Endothelial cell of umbilical vein (primary cell): Measurements from ENCODE around the gene AUH. TPM values are rescaled to one million over a fixed set of nuclear protein-coding genes. Genes with fewer than 3 reads are reported as not detected.

Experiments
- BruUV-seq: library from RNA; stranded (reverse); fragments of 400-500 nt; replicated peaks from 2 replicates; lab custom pipeline; 2021; lab: Mats Ljungman, UMichigan
- CTCF ChIA-PET: fragments of 300-600, 350-600 bp; sonication (Branson Sonifier 250); formaldehyde crosslinking; loops from one replicate; lab custom pipeline; 2021; ENCODE audit warnings: antibody characterized with exemption, inconsistent platforms; lab: Charles Lee
- POLR2A ChIA-PET: fragments of 300-600, 350-600 bp; sonication (Branson Sonifier 250); formaldehyde crosslinking; loops from one replicate; lab custom pipeline; 2021; ENCODE audit warnings: antibody characterized with exemption, inconsistent platforms; lab: Charles Lee
- DNase-seq: peaks from one replicate; pipeline ENCODE4 v3.0.0-alpha.2; 2011; ENCODE audit warnings: low read depth, low spot score
- FAIRE-seq: peaks from 2 replicates; lab custom pipeline; 2011; peaks lifted over from hg19 to GRCh38; lab: Jason Lieb, UNC
- H2AFZ ChIP-seq: 2 replicates; pipeline ENCODE4 v1.6.0; 2012; ENCODE audit warnings: low read depth, low read length, control low read depth, inconsistent platforms
- H3K27ac ChIP-seq: 2 replicates; pipeline ENCODE4 v1.5.1; 2011; ENCODE audit warnings: low read depth, mild to moderate bottlenecking, control low read depth, low read length, moderate library complexity; ENCODE audit not compliant: insufficient read depth
- H3K27me3 ChIP-seq, 2 experiments: 2 replicates each; pipeline versions ENCODE4 v1.6.0 to v1.6.1; 2011; ENCODE audit warnings: low read length in 2 of 2, mixed read lengths in 1 of 2; ENCODE audit not compliant: control insufficient read depth in 2 of 2, insufficient read depth in 2 of 2
- H3K36me3 ChIP-seq, 2 experiments: 2 replicates in 1 of 2; 3 replicates in 1 of 2; pipeline ENCODE4 v1.5.1; 2011; ENCODE audit warnings: low read length in 2 of 2, mild to moderate bottlenecking in 1 of 2, moderate library complexity in 1 of 2; ENCODE audit not compliant: control insufficient read depth in 2 of 2, insufficient read depth in 2 of 2; ENCODE audit errors: extremely low read depth in 1 of 2
- H3K4me1 ChIP-seq: 3 replicates; pipeline ENCODE4 v1.5.1; 2011; ENCODE audit warnings: mild to moderate bottlenecking, low read length; ENCODE audit not compliant: control insufficient read depth, insufficient read depth; ENCODE audit errors: extremely low read depth
- H3K4me2 ChIP-seq: 2 replicates; pipeline ENCODE4 v1.6.1; 2011; ENCODE audit warnings: low read length, control low read depth, mixed read lengths; ENCODE audit not compliant: insufficient read depth
- H3K4me3 ChIP-seq, 3 experiments: fragments of 200-600 bp in 1 of 3; sonication (generic), shearing (Covaris generic) in 1 of 3; replicated peaks in 1 of 3; 2 replicates each; pipeline ENCODE4 v1.5.1; 2011 to 2016; ENCODE audit warnings: control low read depth in 3 of 3, low read length in 3 of 3, mild to moderate bottlenecking in 2 of 3, inconsistent platforms in 1 of 3, low read depth in 1 of 3, moderate library complexity in 1 of 3; ENCODE audit not compliant: insufficient read depth in 1 of 3
- H3K79me2 ChIP-seq: 2 replicates; pipeline ENCODE4 v1.6.0; 2012; ENCODE audit warnings: low read length, inconsistent platforms; ENCODE audit not compliant: control insufficient read depth, insufficient read depth
- H3K9ac ChIP-seq: replicated peaks from 2 replicates; pipeline ENCODE3; 2011; ENCODE audit warnings: low read length, control low read depth; ENCODE audit not compliant: insufficient read depth; ENCODE audit errors: extremely low read depth
- H3K9me1 ChIP-seq: replicated peaks from 3 replicates; pipeline ENCODE4 v1.6.0; 2011; ENCODE audit warnings: mild to moderate bottlenecking, low read length; ENCODE audit not compliant: control insufficient read depth, insufficient read depth; ENCODE audit errors: extremely low read depth
- H3K9me3 ChIP-seq: replicated peaks from 2 replicates; pipeline ENCODE4 v1.5.1; 2012; ENCODE audit warnings: low read length, inconsistent platforms; ENCODE audit not compliant: control insufficient read depth, insufficient read depth
- H4K20me1 ChIP-seq: replicated peaks from 2 replicates; pipeline ENCODE3; 2011; ENCODE audit warnings: mild to moderate bottlenecking, low read length; ENCODE audit not compliant: control insufficient read depth, insufficient read depth; ENCODE audit errors: extremely low read depth
- EZH2 ChIP-seq: IDR thresholded peaks from 2 replicates; pipeline ENCODE4 v1.6.1; 2012; ENCODE audit warnings: borderline replicate concordance, low read depth, mild to moderate bottlenecking, moderate library complexity, low read length, inconsistent platforms; ENCODE audit not compliant: severe bottlenecking
- FOS ChIP-seq: IDR thresholded peaks from 2 replicates; pipeline ENCODE4 v1.6.1; 2011; ENCODE audit warnings: mild to moderate bottlenecking, low read length, moderate library complexity, borderline replicate concordance; ENCODE audit not compliant: insufficient read depth
- GATA2 ChIP-seq: IDR thresholded peaks from 2 replicates; pipeline ENCODE4 v1.7.0; 2011; ENCODE audit warnings: low read depth, mild to moderate bottlenecking, moderate library complexity, mixed read lengths, low read length; ENCODE audit not compliant: insufficient read length, insufficient read depth
- JUN ChIP-seq: IDR thresholded peaks from 2 replicates; pipeline ENCODE4 v1.6.1; 2011; ENCODE audit warnings: borderline replicate concordance, low read depth; ENCODE audit not compliant: insufficient read length, insufficient read depth
- MAX ChIP-seq: IDR thresholded peaks from 2 replicates; pipeline ENCODE4 v1.6.1; 2011; ENCODE audit not compliant: insufficient read depth, insufficient read length
- MYC ChIP-seq: IDR thresholded peaks from one replicate; pipeline ENCODE4 v1.6.1; 2011; ENCODE audit warnings: mild to moderate bottlenecking, low read depth, low read length
- POLR2A ChIP-seq: IDR thresholded peaks from 2 replicates; pipeline ENCODE4 v1.6.1; 2012; ENCODE audit warnings: low read depth, mild to moderate bottlenecking, control low read depth, low read length
- dilution Hi-C: fragments of 300-500 bp; cut with MboI; formaldehyde crosslinking; loops from one replicate; pipeline ENCODE4 v1.15.0; 2019; ENCODE audit warnings: low sequenced_read_pairs; ENCODE audit not compliant: extremely low pct_ligation_motif_present
- intact Hi-C: fragments of 100-400 bp; cut with micrococcal nuclease; formaldehyde crosslinking; loops from one replicate; pipeline ENCODE4 v1.10.0; 2022
- polyA plus RNA-seq, 4 experiments: library from polyadenylated mRNA; depleted of rRNA in 3 of 4; stranded (reverse) in 3 of 4; unstranded in 1 of 4; fragments of >200 nt; gene quantifications; 2 replicates each; pipeline versions ENCODE4 v1.2.1 to v1.2.3, GENCODE V29; 2011 to 2012; ENCODE audit warnings: missing spikeins in 1 of 4
- total RNA-seq: library from RNA; stranded (reverse); gene quantifications from 2 replicates; pipeline ENCODE4 v1.2.3, GENCODE V29; 2021

The AUH gene
- total and polyA plus RNA-seq, 2 donors (not counting 3 experiments of a cell fraction or from before 2014, with no cell fraction given) = 2.3 to 9.2 TPM

GRCh38 chr9:91192381-91193086 is 169.2 kb downstream of the AUH start:
- no peaks in the 10 kb centered on the region for H3K36me3 ChIP-seq
- TF ChIP-seq POLR2A (no peak), GATA2 (peak; percentile 36)
- intact Hi-C loops = loop anchor here (1.0 to 5.0 kb wide), 11 partner anchors 28 to 231 kb away; partner anchors contain the start of genes AUH and NFIL3
- H3K9me1 ChIP-seq = no peaks in the 10 kb centered on the region
- H3K4me1 ChIP-seq = peaks cover 21% of the 10 kb centered on the region
- H2AFZ ChIP-seq = no peak overlapping the region
- dilution Hi-C loops = no loop called here
- DNase-seq (no peak), FAIRE-seq (peak; percentile 98)
- H3K79me2 ChIP-seq = no peaks in the 10 kb centered on the region
- peak overlapping the region; percentile 100 for H3K27ac ChIP-seq
- no peaks in the 10 kb centered on the region for H4K20me1 ChIP-seq
- no peaks in the 10 kb centered on the region for H3K27me3 ChIP-seq
- H3K9ac ChIP-seq = peak overlapping the region; percentile 99
- H3K4me2 ChIP-seq = peak overlapping the region; percentile 23
- H3K9me3 ChIP-seq = no peaks in the 10 kb centered on the region
- ChIA-PET POLR2A (interaction anchor here (0.7 to 1.3 kb wide), 2 partner anchors 156 to 231 kb away, joined by 4 to 6 read pairs; partner anchors contain the start of gene NFIL3), CTCF (interaction anchor here (0.6 to 1.7 kb wide), 14 partner anchors 8 to 278 kb away, joined by 3 to 9 read pairs (median 3); no protein-coding TSS in a partner anchor)
- no peak overlapping the region for H3K4me3 ChIP-seq
- no TSS peak for BruUV-seq

- no peaks in the 10 kb centered on the region for H4K20me1 ChIP-seq
These were observed 170.0 kb downstream of the AUH start for GRCh38 chr9:91191411-91192380.

More at GRCh38 chr9:91191411-91192380, 170.0 kb downstream of the AUH start:
- no peaks in the 10 kb centered on the region for H3K9me1 ChIP-seq
- no peak overlapping the region for H3K27ac ChIP-seq
- CTCF ChIA-PET = interaction anchor here (1.0 to 1.7 kb wide), 7 partner anchors 8 to 277 kb away, joined by 3 to 9 read pairs (median 5); no protein-coding TSS in a partner anchor
- peaks cover 28% of the 10 kb centered on the region for H3K4me1 ChIP-seq
- no peak overlapping the region for H3K4me3 ChIP-seq
- no peak overlapping the region for H3K9ac ChIP-seq
- DNase-seq (no peak), FAIRE-seq (no peak)
- intact Hi-C loops (loop anchor here (5.0 kb wide), 1 partner anchor 199 kb away; no protein-coding TSS in a partner anchor), dilution Hi-C loops (no loop called here)
- H3K79me2 ChIP-seq = no peaks in the 10 kb centered on the region
- H2AFZ ChIP-seq = no peak overlapping the region
- POLR2A ChIA-PET = interaction anchor here (1.3 kb wide), 1 partner anchor 232 kb away, joined by 4 read pairs; the partner anchor contains the start of gene NFIL3
- TF ChIP-seq MAX (no peak), MYC (no peak), FOS (no peak), EZH2 (no peak), JUN (no peak)
- H3K9me3 ChIP-seq = no peaks in the 10 kb centered on the region
- H3K4me2 ChIP-seq = no peak overlapping the region
- no peaks in the 10 kb centered on the region for H3K27me3 ChIP-seq
- no peaks in the 10 kb centered on the region for H3K36me3 ChIP-seq
- BruUV-seq = no TSS peak
